ENCODE data around the gene STAT6.

STAT6 gene

GRCh38 chr12:57046947-57047890 is 63.9 kb downstream of the STAT6 start:
- no peak for DNase-seq

- DNase-seq: no peak
Measured at GRCh38 chr12:57046086-57046791, 64.9 kb downstream of the STAT6 start.

Data from NCI-H526 treated with DMSO at 0.1 percent for 48 hours (cell line).